Colonic mucosa (tissue), 4 donors: ENCODE results near the gene ADSS1. TPM values are rescaled to one million over a fixed set of nuclear protein-coding genes. Genes with fewer than 3 reads are reported as not detected.
A peak's percentile ranks its signal among the peaks of the same experiment; 100 is the strongest.

Source experiments
- DNase-seq: peaks from one replicate; pipeline ENCODE4 v3.0.0-alpha.2; 2020
- H3K27ac ChIP-seq: fragments of 200-600 bp; one replicate; pipeline ENCODE4 v1.8.0; 2021
- H3K27me3 ChIP-seq: fragments of 200-600 bp; one replicate; pipeline ENCODE4 v1.8.0; 2021
- H3K36me3 ChIP-seq: fragments of 200-600 bp; one replicate; pipeline ENCODE4 v1.8.0; 2021
- H3K4me1 ChIP-seq: fragments of 200-600 bp; one replicate; pipeline ENCODE4 v1.8.0; 2021; ENCODE audit warnings: mild to moderate bottlenecking
- H3K4me3 ChIP-seq: fragments of 200-600 bp; one replicate; pipeline ENCODE4 v1.8.0; 2021
- H3K9ac ChIP-seq, 2 donors: one replicate each; pipeline ENCODE4 v1.7.0; 2013; ENCODE audit warnings: control low read depth in 2 of 2, low read depth in 2 of 2, low read length in 2 of 2
- H3K9me3 ChIP-seq: fragments of 200-600 bp; one replicate; pipeline ENCODE4 v1.8.0; 2021
- intact Hi-C: fragments of 100-400 bp; cut with DNase I; formaldehyde crosslinking; loops from one replicate; pipeline ENCODE4 v1.14.1; 2022
- total RNA-seq, 2 donors: library from RNA; stranded (reverse); fragmentation: NEBNext Ultra II Directional in 1 of 2; extraction: Animal tissue kit (Norgen Biotek cat#: 25700) in 1 of 2; gene quantifications; one replicate each; pipeline ENCODE4 v1.2.1, GENCODE V29; 2021
- TF ChIP-seq, protein P1 (sequence below): fragments of 200-600 bp; IDR thresholded peaks from one replicate; pipeline ENCODE4 v1.8.0; 2022; ENCODE audit warnings: antibody characterized with exemption, mild to moderate bottlenecking
- donor health status: healthy.
- donor health status: DM: no; HTN: no; CAD: no.
- donor health status: DM: no; HTN: no; CAD: no.

Gene ADSS1
- total RNA-seq, 2 donors from 2014 or later = 3.5 to 4.0 TPM

DNA sequence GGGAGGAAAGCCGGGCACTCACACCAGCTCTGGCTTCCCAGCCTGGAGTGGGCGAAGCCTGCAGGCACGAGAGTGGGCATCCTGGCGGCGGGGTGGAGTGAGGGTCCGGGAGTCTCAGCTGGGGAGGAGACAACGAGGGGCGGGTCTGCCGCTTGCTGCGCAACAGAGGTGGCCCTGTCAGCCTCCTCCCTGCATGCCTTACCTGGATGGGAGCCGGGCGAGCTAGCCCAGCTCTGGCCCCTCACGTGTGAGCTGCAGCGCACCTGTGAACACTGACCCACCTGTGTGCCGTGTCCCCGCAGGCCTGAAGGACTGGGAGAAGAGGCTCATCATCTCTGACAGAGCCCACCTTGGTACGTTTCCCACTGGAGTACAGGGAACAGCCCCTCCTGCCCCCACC, 15.0 kb downstream of the ADSS1 start:
- intact Hi-C loops = no loop called here
- Histone ChIP-seq H3K27me3 (no peaks in the 10 kb centered on the region), H3K9ac (no peak overlapping the region), H3K4me3 (no peak overlapping the region), H3K36me3 (no peaks in the 10 kb centered on the region), H3K9me3 (no peaks in the 10 kb centered on the region), H3K4me1 (no peaks in the 10 kb centered on the region), H3K27ac (no peak overlapping the region)
- TF ChIP-seq, protein P1, sequence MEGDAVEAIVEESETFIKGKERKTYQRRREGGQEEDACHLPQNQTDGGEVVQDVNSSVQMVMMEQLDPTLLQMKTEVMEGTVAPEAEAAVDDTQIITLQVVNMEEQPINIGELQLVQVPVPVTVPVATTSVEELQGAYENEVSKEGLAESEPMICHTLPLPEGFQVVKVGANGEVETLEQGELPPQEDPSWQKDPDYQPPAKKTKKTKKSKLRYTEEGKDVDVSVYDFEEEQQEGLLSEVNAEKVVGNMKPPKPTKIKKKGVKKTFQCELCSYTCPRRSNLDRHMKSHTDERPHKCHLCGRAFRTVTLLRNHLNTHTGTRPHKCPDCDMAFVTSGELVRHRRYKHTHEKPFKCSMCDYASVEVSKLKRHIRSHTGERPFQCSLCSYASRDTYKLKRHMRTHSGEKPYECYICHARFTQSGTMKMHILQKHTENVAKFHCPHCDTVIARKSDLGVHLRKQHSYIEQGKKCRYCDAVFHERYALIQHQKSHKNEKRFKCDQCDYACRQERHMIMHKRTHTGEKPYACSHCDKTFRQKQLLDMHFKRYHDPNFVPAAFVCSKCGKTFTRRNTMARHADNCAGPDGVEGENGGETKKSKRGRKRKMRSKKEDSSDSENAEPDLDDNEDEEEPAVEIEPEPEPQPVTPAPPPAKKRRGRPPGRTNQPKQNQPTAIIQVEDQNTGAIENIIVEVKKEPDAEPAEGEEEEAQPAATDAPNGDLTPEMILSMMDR = no peak
- DNase-seq = no peak

DNA sequence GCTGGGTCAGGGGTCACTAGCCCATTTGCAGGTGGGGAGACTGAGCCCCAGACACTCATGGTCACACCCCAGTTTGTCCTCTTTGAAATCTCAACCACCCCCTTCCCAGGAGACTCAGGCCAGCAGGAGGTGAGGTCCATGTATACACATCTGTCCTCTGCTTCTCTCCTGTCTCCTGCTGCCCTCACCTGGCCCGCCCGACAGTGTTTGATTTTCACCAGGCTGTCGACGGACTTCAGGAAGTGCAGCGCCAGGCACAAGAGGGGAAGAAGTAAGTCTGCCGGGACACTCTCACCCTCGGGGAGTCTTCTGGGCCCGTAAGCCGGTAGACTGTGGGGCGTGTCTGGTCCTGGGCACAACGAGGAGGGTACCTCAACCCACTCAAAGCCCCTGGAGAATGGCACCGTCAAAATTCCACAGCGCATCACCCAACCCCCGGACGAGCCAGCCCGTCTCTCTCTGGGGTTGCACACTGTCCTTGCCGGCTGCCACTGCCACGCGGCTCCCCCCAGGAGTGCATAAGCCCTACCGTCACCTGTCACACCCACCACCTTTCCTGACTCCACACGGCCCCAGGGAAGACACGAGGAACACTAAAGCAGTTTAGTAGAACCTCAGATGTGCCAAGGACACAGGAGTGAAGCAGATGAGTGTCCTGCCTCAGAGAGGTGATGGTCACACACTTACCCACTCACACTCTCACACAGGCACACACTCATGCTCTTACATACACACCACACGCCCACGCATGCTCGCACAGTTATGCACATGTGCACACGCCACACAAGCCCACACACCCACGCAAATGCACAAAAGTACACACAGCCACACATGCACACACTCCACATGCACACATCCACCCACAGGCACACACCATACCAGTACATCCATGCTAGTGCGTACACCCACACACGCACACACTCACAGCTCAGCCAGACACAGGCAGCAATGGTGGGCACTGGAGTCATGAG, 15.8 kb downstream of the ADSS1 start:
- intact Hi-C loops = no loop called here
- H3K27me3 ChIP-seq = no peaks in the 10 kb centered on the region
- no peaks in the 10 kb centered on the region for H3K9me3 ChIP-seq
- no peak overlapping the region for H3K27ac ChIP-seq
- no peak for DNase-seq
- TF ChIP-seq, protein P1 = no peak
- H3K36me3 ChIP-seq = no peaks in the 10 kb centered on the region
- peak overlapping the region in 1 of 2 donors; percentile 24 for H3K9ac ChIP-seq
- no peak overlapping the region for H3K4me3 ChIP-seq
- H3K4me1 ChIP-seq = no peaks in the 10 kb centered on the region

DNA sequence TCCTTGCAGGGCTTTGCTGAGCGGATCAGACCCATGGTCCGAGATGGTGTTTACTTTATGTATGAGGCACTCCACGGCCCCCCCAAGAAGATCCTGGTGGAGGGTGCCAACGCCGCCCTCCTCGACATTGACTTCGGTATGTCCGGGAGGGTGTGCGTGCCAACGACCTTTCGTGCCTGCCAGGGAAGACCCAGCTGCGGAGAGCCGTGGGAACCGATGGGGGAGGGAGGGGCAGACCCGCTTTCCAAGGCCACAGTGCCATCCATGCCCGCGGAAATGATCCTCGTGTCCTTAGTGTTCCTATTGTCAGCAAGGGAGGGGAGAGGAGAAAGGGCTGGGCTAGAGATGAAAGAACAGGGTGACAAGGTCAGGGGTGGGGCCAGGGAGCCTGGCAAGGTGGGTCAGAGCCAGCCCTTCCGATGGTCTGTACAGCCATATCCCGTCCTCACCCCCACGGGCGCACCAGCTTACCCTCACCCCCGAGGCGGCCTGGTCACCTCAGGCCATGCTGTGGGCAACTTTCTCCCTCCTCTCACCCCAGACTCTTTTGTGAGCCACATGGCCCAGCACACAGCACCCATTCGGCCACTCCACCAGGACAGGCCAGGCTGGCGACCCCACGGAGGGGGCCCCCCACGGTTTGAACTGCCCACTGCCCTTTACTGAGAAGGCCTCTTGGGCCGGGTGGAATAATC, 17.2 kb downstream of the ADSS1 start:
- intact Hi-C loops = no loop called here
- TF ChIP-seq, protein P1 = no peak
- no peak for DNase-seq
- H3K27ac ChIP-seq = no peak overlapping the region
- no peak overlapping the region for H3K4me3 ChIP-seq
- no peak overlapping the region for H3K9ac ChIP-seq
- H3K9me3 ChIP-seq = no peaks in the 10 kb centered on the region
- no peaks in the 10 kb centered on the region for H3K27me3 ChIP-seq
- no peaks in the 10 kb centered on the region for H3K4me1 ChIP-seq
- no peaks in the 10 kb centered on the region for H3K36me3 ChIP-seq

DNA sequence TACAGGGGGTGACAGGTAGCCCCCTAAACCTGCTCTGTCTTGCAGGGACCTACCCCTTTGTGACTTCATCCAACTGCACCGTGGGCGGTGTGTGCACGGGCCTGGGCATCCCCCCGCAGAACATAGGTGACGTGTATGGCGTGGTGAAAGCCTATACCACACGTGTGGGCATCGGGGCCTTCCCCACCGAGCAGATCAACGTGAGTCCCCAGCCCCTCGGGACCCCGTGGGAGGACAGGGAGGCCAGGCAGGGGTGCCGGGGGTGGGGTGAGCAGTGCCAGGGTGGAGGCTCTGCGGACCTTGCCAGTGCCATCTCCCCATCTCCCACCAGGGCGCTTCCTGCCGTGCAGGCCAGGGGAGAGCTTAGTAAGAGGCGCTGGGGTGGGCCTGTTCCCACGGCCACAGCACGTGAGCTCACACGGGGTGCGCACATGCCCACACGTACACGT, 17.8 kb downstream of the ADSS1 start:
- DNase-seq = no peak

More for the DNA sequence above, 17.8 kb downstream of the ADSS1 start:
- Histone ChIP-seq H3K27me3 (no peaks in the 10 kb centered on the region), H3K27ac (no peak overlapping the region), H3K9ac (no peak overlapping the region), H3K36me3 (no peaks in the 10 kb centered on the region), H3K4me1 (no peaks in the 10 kb centered on the region), H3K4me3 (no peak overlapping the region), H3K9me3 (no peaks in the 10 kb centered on the region)
- TF ChIP-seq, protein P1 = no peak
- intact Hi-C loops = no loop called here
